HG03521 (cell line): Measurements from ENCODE around the gene PLSCR1.

Experiments
- ATAC-seq: cut with Tn5 transposase; IDR thresholded peaks from one replicate; pipeline ENCODE4 v1.9.1; 2021; ENCODE audit warnings: mild to moderate bottlenecking, moderate library complexity; ENCODE audit not compliant: unreplicated experiment

Gene PLSCR1, protein sequence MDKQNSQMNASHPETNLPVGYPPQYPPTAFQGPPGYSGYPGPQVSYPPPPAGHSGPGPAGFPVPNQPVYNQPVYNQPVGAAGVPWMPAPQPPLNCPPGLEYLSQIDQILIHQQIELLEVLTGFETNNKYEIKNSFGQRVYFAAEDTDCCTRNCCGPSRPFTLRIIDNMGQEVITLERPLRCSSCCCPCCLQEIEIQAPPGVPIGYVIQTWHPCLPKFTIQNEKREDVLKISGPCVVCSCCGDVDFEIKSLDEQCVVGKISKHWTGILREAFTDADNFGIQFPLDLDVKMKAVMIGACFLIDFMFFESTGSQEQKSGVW

DNA sequence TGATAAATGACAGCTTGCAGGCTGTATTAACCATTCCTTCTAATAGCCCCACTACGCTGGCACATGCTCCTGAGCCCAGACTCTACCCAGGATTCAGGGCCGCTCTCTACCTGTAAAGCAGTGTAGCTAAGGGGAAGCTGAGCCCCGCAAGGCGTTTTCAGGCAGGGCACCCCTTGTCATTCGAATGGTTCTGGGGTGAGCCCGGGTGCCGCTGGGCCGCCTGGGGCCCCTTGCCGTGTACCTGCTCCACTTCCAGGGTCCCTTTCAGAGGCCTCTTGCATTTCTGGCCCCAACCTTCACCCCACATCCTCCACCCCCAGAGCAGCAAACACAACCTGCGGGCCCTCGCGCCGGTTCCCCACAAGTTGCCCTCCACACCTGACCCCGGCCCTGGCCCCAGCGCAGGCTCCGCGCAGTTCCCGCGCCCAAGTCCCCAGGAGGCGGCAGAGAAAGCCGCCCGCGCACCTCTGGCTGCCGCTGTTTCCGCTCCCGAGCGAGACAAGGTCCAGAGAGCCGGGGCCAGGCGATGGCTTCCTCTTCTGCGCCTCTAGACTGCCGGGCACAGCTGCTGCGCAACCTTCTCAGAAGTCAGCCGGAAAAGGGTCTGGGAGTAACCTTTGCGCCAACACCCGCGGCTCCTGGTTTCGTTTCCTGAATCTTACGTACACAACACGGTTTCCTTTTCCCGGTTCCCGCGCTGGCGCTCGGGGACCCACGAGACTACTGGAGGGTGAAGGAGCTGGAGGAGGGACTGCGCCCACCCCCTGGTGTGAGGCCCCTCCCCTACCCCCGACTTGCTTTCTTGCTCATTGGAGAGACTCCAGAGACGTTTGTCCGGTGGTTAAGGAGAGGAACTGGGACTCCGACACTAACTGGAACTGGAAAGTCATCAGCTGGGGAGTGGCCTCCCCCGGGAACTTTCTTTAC is at the start of gene PLSCR1:
PLSCR1 (minus strand) TSS at position 606 of the 927 bp plus-strand sequence. CDS start 8,055 bp downstream, outside the sequence.
- ATAC-seq = peak; percentile 88

DNA sequence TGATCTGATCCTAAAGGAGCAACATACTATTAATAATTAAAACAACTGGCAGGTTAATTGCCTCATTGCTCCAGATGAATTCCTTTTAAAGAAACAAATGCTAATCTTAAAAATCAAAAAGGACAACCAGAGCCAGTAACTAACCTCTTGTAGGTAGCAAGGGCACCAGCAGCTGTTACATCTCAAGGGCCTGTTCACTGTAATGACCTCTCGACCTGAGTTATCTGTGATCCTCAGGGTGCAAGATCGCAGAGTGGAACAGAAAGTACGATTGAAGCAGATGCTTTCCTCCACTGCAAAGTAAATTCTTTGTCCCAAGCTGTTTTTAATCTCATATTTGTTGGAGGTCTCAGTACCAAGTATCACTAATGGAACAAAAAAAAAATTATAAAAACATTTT is 49.4 kb upstream of the PLSCR1 start:
- no peak for ATAC-seq

DNA sequence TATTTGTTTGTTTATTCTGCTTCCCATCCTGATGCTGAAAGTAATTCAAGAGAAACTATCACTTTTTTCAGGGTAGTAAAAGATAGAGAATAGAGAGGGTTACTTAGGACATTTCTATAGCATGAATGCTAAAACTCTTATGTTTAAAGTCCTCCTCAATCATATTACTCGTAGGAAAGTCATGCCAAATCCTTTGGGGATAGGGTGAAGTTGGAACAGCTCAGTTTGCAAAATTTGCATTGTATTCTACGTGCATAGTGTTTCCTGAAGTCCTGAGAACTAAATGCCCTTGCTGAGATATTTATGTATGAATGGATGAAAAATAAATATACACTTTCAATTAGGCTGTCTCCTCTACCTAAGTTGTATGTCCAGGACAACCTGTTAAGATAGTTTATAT is 46.1 kb upstream of the PLSCR1 start:
- ATAC-seq = no peak

DNA sequence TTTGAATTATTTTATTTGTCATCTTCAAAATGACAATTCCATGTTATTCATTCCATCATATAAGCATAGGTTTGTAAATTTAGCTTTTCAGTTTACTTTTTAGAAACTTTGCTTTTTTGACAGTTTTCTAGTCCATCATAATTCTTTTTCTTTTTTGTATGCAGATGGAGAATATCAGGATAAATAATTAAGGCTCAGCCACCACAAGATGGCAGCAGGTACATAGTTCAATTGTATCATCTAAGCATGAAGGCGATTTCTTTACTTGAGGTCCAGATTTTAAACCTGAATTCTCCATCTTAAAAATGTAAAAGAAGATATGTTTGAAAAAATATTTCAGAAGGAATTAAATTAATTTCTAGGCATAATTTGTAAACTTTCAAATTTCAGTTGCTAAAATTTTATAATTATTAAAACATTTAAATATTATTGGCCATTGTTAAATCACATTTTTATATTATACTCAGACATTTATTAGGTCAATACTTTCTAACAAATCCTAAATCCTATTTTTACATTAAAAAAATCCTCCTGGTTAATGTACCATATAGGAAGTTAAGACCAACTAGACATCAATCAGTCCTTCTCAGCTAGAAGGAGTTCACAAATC is 45.6 kb upstream of the PLSCR1 start:
- ATAC-seq = no peak

DNA sequence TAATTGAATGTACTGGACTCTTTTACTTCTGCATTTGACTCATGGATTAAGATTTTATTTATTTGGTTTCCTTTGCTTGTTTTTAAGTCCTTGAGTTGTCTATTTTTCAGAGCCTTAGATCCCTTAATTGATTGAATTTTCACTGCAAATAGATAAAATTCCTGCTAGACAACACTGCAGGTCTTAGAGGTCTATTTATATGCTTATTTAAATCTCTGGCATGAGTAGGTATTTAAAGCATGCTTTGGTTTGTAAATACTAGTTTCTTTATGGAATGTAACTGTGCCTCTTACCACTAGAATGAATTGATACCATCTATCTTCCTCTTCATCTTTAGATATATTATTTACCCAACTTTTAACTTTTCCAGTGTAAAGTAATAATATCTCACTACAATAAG is 40.7 kb upstream of the PLSCR1 start:
- ATAC-seq = no peak

DNA sequence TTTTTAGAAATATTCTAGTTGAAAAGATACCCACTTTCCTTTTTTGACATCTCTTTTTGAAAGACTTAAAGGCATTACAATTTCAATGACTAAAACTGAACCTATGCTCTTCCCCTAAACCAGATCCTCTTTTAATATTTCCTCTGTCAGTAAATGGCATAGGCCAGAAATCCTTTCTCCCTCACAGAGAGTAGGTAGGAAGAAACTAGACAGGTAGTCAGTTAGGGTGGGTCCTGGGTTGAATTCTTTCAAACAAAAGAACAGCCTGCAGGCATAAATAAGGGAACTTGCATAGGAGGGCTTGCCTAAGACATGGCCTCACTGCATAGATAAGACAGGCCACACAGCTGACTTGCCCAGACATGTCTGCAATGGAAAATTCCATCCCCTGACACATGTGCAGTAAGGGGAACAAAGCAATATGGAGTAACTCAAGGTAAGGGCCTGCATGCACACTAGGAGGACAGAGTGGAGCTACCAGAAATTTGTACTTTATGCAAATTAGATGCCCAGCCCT is 37.6 kb upstream of the PLSCR1 start:
- ATAC-seq = no peak

DNA sequence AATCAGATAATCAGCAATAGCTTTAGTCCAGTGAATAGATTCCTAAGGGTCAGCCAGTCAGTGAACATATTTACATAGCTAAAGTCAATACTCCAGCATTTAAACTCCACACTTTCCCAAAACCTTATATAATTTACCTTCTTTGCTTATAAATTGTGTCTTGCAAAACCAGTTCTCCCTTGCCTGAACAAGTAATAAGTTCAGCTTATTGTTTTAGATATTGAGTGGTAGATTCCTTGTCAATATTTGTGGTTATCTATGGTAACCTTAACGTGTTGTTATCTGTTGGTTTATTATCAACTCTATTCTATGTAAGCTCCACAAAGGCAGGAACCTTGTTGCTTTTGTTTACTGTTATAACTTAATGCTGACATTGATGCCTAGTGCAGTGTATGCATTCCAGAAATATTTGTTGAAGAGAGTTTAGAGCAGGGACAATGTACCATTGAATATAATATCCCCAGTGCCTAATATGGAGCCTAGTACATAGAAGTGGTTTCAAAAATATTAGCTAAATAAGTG is 36.7 kb upstream of the PLSCR1 start:
- ATAC-seq = no peak

DNA sequence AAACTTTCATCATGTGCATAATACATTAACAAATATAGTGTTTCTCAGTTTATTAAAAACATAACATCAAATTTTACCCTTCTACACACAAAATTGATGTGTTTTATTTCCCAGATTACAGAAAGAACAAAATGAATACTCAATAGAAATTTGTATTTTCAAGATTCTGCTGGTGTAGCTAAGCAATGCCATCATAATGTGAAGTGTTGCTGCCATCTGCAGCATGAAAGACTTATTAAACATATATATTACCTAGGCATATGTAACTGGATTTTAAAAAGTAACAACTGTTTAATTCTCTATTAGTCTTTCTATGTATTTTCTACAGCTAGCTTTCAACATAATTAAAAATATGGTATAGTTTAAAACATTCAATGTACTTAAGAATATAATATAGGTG is 33.3 kb upstream of the PLSCR1 start:
- ATAC-seq = no peak

DNA sequence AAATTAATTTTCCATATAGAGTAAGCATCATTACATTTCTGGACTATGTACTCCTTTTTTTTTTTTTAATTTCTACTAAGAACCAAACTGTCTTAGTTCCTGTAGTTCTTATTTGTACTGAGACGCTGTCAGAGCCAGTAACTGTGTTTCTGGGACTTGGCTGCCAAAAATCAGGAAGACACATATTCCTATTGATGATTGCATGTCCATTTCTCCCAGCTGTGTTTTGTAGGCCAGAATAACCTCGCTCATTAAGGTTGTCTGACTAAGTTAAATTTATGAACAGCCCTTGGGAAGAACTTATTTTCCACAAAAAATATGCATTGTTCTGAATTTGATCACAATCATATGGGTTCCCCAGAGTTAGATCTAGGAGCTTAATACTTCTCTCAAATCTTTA is 31.2 kb upstream of the PLSCR1 start:
- no peak for ATAC-seq

DNA sequence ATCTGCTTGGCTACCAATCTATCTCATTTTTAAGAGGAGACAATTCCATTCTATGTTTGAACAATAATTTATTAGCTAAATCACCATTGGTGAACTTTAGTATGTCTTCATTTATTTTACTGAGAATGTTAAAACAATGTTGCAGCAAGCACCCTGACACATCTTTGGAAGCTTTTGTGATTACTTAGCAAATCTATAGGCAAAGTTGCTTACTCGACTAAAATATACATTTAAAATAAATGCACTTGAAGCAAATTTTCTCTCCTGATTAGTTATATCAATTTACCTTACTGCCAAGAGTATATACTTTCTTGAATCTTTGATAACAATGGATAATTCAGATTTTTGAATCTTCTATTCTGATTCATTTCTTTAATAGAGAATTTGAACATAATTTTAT is 29.8 kb upstream of the PLSCR1 start:
- no peak for ATAC-seq

DNA sequence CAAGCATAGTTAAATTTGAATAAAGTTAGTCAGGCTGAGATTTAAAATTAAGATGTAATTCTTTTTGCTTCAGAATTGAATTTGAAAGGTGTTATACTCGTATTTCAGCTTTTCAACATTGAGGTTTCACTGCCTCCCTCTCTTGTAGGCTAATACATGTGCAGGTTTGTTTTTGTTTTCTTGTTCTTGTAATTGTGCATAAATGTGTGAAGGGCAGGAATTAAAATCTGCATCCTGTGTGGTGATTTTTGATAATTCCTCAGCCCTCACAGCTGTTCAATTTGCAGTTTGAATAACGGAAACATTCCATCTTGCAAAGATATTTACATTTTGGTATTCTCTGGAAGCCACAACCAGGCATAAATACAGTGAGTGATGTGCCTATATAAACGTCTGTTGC is 24.9 kb upstream of the PLSCR1 start:
- ATAC-seq = no peak

DNA sequence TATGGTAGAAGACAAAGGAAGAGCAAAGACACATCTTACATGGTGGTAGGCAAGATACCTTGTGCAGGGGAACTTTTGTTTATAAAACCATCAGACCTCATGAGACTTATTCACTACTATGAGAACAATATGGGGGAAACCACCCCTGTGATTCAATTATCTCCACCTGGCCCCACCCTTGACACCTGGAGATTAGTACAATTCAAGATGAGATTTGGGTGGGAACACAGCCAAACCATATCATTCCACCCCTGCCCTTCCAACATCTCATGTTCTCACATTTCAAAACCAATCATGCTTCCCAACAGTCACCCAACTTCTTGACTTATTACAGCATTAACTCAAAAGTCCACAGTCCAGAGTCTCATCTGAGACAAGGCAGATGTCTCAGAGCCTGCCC is 21.7 kb upstream of the PLSCR1 start:
- ATAC-seq = no peak

DNA sequence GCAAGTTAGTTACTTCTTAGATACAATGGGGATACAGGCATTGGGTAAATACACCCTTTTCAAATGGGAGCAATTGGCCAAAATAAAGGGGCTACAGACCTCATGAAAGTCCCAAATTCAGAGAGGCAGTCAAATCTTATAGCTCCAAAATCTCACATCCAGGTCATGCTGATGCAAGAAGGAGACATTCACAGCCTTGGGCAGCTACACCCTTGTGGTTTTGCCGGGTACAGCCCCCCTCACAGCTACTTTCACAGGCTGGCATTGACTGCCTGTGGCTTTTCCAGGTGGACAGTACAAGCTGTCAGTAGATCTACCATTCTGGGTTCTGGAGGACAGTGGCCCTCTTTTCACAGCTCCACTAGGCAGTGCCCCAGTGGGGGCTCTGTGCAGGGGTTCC is 17.5 kb upstream of the PLSCR1 start:
- no peak for ATAC-seq

DNA sequence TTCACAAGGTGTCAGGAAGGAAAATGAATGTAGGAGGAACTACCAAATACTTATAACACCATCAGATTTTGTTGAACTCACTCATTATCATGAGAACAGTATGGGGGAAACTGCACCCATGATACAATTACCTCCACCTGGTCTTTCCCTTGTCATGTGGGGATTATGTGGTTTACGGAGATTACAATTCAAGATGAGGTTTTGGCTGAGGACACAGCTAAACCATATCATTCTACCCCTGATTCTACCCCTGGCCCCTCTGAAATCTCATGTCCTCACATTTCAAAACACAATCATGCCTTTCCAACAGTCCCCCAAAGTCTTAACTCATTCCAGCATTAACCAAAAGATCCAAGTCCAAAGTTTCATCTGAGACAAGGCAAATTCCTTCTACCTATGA is 17.1 kb upstream of the PLSCR1 start:
- no peak for ATAC-seq

DNA sequence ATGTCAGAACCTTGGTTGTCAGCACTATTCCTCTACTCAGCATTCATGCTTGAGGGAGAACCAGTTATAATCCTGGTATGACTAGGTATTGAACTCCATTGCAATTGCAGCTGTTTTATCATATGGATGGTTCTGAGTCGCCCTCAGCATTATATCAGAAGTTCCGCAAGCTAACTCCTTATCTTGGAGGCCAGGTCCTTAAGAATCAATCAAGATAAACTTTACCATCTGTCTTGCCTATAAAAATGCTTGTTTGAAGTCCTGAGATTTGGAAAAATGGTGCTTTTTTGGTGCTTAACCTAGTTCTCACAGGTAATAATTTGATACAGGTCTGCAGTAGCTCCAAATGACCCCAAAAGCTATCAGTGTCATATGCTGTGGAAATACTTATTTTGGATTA is 16.3 kb upstream of the PLSCR1 start:
- no peak for ATAC-seq

DNA sequence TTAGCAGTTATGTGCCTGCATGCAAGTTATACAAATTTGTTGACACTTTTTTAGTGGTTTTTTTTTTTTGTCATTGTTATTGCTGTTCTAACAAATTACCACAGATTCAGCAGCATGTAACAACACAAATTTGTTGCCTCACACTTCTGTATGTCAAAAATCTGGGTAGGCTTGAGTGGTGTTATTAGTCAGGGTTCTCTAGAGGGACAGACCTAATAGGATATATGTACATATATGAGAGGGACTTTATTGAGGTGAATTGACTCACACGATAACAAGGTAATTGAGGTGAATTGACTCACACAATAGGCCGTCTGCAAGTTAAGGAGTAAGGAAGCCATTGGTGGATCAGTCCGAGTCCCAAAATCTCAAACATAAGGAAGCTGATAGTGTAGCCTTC is 15.0 kb upstream of the PLSCR1 start:
- no peak for ATAC-seq

DNA sequence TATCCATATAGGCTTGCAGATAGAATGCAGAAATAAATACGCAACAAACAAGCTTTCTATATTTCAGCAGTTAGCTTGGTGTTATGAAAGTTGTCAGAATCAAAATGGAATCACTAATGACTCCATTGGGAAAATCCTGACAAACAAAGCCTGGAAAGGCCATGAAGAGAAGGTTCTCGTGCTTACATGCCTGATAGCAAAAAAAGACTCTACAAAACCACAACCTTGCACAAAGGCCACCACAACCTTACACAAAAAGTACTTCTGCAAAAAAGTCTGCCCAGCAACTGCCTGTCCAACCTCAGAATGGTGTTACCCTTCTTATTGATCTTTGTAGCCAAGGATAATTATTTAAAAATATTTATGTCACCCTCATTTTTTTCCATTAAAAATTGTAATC is 14.4 kb upstream of the PLSCR1 start:
- ATAC-seq = no peak

DNA sequence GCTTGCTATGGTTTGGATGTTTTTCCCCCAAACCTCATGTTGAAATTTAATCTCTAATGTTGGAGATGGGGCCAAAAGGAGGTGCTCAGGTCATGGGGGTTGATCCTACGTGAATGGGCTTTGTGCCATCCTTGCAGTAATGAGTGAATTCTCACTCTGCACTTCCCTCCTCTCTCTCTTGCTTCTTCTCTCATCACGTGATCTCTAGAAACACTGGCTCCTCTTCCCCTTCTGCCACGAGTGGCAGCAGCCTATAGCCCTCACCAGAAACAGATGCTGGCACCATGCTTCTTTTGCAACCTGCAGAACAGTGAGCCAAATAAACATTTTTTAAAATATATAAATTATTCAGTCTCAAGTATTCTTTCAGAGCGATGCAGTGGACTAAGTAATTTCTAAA is 13.3 kb upstream of the PLSCR1 start:
- ATAC-seq = no peak

DNA sequence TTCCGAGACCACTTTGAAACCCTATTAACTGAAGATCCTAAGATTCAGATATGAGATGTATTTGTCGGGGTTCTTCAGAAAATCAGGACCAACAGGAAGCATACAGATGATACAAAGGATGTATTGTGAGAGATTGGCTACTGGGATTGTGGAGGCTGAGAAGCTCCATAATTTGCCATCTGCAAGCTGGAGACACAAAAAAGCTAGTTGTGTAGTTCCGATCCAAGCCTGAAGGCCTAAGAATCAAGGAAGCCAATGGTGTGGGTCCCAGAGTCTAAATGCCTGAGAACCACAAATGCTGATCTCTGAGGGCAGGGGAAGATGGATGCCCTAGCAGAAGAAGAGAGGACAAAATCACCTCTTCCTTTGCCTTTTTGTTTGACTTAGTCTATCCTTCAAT is 10.9 kb upstream of the PLSCR1 start:
- ATAC-seq = no peak

DNA sequence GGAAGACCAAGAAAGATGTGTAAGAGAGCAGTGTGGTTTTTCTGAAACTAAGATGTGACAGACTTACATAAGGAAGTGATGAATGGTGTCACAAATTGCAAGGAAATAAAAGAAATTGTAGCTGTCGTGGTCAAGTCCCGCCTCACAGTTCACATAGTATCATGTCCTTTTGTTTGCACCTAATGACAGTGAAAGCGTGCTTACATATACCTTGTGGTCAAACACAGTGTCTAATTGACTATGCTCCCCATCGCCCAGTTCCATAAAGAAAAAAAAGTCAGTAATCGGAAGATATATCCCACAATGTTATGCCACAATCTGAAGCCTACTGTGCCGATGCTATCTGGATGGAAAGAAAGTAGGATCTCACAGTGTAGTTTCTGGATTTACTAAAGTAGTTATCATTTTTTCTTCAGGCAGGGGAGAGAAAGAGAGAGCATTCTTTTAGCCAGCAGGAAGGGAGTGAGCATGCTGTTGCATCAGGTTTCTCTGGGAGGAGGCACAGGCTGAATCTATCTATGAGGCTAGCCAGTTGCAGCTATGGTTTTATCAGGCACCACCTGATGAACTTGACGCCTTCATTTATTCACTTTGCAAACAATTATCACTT is 9.8 kb upstream of the PLSCR1 start:
- no peak for ATAC-seq
